SU-DHL-6 (cell line): ENCODE data around the gene ZNF668.
A peak's percentile ranks its signal among the peaks of the same experiment; 100 is the strongest.

Experiments used
- H2AFZ ChIP-seq: fragments of 200-600 bp; sonication (generic); 2 replicates; pipeline ENCODE4 v1.6.1; 2014; ENCODE audit warnings: low read depth, mild to moderate bottlenecking, moderate library complexity, mixed read lengths, antibody characterized with exemption, low read length; ENCODE audit not compliant: severe bottlenecking
- H3F3A ChIP-seq: fragments of 200-600 bp; shearing (Covaris generic); 2 replicates; pipeline ENCODE4 v1.6.0; 2016; ENCODE audit warnings: antibody characterized with exemption, mild to moderate bottlenecking; ENCODE audit not compliant: insufficient read depth
- H3K27ac ChIP-seq: fragments of 200-600 bp; sonication (generic); 2 replicates; pipeline ENCODE4 v1.5.1; 2016; ENCODE audit warnings: low read depth, mild to moderate bottlenecking, low read length, moderate library complexity, mixed read lengths
- H3K27me3 ChIP-seq: fragments of 200-600 bp; sonication (generic), shearing (Covaris generic); 2 replicates; pipeline ENCODE4 v1.6.0; 2014; ENCODE audit warnings: mild to moderate bottlenecking, low read length
- H3K36me3 ChIP-seq: fragments of 200-600 bp; sonication (generic); 2 replicates; pipeline ENCODE4 v1.6.1; 2014; ENCODE audit warnings: mild to moderate bottlenecking, low read length, mixed read lengths
- H3K4me2 ChIP-seq: fragments of 300-600, 200-600 bp; shearing (Covaris generic), sonication (generic); 2 replicates; pipeline ENCODE4 v1.6.0; 2014; ENCODE audit warnings: low read length, low read depth, mild to moderate bottlenecking; ENCODE audit not compliant: poor library complexity, severe bottlenecking
- H3K4me3 ChIP-seq: fragments of 200-600 bp; sonication (generic); 2 replicates; pipeline ENCODE4 v1.5.1; 2014; ENCODE audit warnings: antibody characterized with exemption, low read length, mild to moderate bottlenecking, mixed read lengths; ENCODE audit not compliant: insufficient read depth, poor library complexity, severe bottlenecking
- H3K79me2 ChIP-seq: fragments of 200-600 bp; sonication (generic); 2 replicates; pipeline ENCODE4 v1.6.1; 2014; ENCODE audit warnings: mild to moderate bottlenecking, low read length, moderate library complexity; ENCODE audit not compliant: insufficient read depth
- H3K9ac ChIP-seq: fragments of 200-600 bp; sonication (generic); 2 replicates; pipeline ENCODE4 v1.7.0; 2014; ENCODE audit warnings: mild to moderate bottlenecking, low read length
- H3K9me2 ChIP-seq: fragments of 200-600 bp; sonication (generic); replicated peaks from 2 replicates; pipeline ENCODE4 v1.6.1; 2014; ENCODE audit warnings: low read length; ENCODE audit not compliant: insufficient read depth
- H3K9me3 ChIP-seq: fragments of 200-600 bp; sonication (generic); 2 replicates; pipeline ENCODE4 v1.6.1; 2014; ENCODE audit warnings: low read length, mixed read lengths; ENCODE audit not compliant: insufficient read depth
- H4K20me1 ChIP-seq: fragments of 200-600 bp; sonication (generic); 2 replicates; pipeline ENCODE4 v1.6.1; 2014; ENCODE audit warnings: low read depth, mild to moderate bottlenecking, antibody characterized with exemption, low read length, moderate library complexity, mixed read lengths
- CTCF ChIP-seq: fragments of 200-600 bp; sonication (generic); IDR thresholded peaks from one replicate; pipeline ENCODE4 v1.5.1; 2017; ENCODE audit warnings: antibody characterized with exemption, mild to moderate bottlenecking, low read length, moderate library complexity; ENCODE audit not compliant: insufficient read depth, poor library complexity, severe bottlenecking
- EZH2phosphoT487 ChIP-seq: fragments of 200-600 bp; sonication (generic), shearing (Covaris generic); conservative IDR thresholded peaks from 2 replicates; pipeline ENCODE4 v1.6.1; 2018; ENCODE audit warnings: mild to moderate bottlenecking, antibody characterized with exemption, low read length, moderate library complexity, mixed read lengths

Gene ZNF668

GRCh38 chr16:31093132-31093703 lies 19.2 kb upstream of the ZNF668 start:
- no peaks in the 10 kb centered on the region for H3K9me2 ChIP-seq
- no peak overlapping the region for H2AFZ ChIP-seq
- H3K36me3 ChIP-seq = no peaks in the 10 kb centered on the region
- H3F3A ChIP-seq = peaks cover 10% of the 10 kb centered on the region
- TF ChIP-seq CTCF = no peak
- TF ChIP-seq EZH2phosphoT487 = no peak
- H3K9ac ChIP-seq = peak overlapping the region; percentile 73
- peak overlapping the region; percentile 76; the same call in 1 of the 2 replicates for H3K27ac ChIP-seq
- H3K4me2 ChIP-seq = peak overlapping the region; percentile 72
- H3K79me2 ChIP-seq = peaks cover 20% of the 10 kb centered on the region
- H3K27me3 ChIP-seq = no peaks in the 10 kb centered on the region
- peak overlapping the region; percentile 82 for H3K4me3 ChIP-seq
- H3K9me3 ChIP-seq = no peaks in the 10 kb centered on the region
- peaks cover 2% of the 10 kb centered on the region; the same call in 1 of the 2 replicates for H4K20me1 ChIP-seq

- Histone ChIP-seq H3K4me3 (no peak overlapping the region), H3K4me2 (no peak overlapping the region), H3F3A (peaks cover 10% of the 10 kb centered on the region), H3K36me3 (no peaks in the 10 kb centered on the region), H3K27me3 (no peaks in the 10 kb centered on the region), H3K9ac (no peak overlapping the region), H3K9me3 (no peaks in the 10 kb centered on the region), H3K27ac (no peak overlapping the region), H3K79me2 (peaks cover 20% of the 10 kb centered on the region), H2AFZ (no peak overlapping the region), H4K20me1 (peaks cover 2% of the 10 kb centered on the region; the same call in 1 of the 2 replicates), H3K9me2 (no peaks in the 10 kb centered on the region)
- TF ChIP-seq EZH2phosphoT487 (no peak), CTCF (no peak)
Observed at GRCh38 chr16:31092330-31092729, 18.3 kb upstream of the ZNF668 start.

GRCh38 chr16:31090540-31090939 lies 16.5 kb upstream of the ZNF668 start:
- no peaks in the 10 kb centered on the region for H3K27me3 ChIP-seq

More at GRCh38 chr16:31090540-31090939, 16.5 kb upstream of the ZNF668 start:
- Histone ChIP-seq H4K20me1 (peaks cover 2% of the 10 kb centered on the region; the same call in 1 of the 2 replicates), H3K9ac (no peak overlapping the region), H3K9me3 (no peaks in the 10 kb centered on the region), H2AFZ (no peak overlapping the region), H3K79me2 (peaks cover 20% of the 10 kb centered on the region), H3F3A (peaks cover 7% of the 10 kb centered on the region), H3K4me2 (no peak overlapping the region), H3K4me3 (no peak overlapping the region), H3K9me2 (no peaks in the 10 kb centered on the region), H3K27ac (no peak overlapping the region), H3K36me3 (no peaks in the 10 kb centered on the region)
- TF ChIP-seq CTCF (no peak), EZH2phosphoT487 (no peak)
